ENCODE data around the gene PRRG2.

GRCh38 chr19:49588365-49589122, 7.4 kb downstream of the PRRG2 start:
- TF ChIP-seq SIN3A (IDR thresholded peaks at IDR 0.05; ENCODE audit: borderline replicate concordance, low read depth, low read length) (no peak), REST (IDR thresholded peaks at IDR 0.05; ENCODE audit: low read depth, low read length) (no peak), CTCF (IDR thresholded peaks at IDR 0.05) (no peak), POLR2AphosphoS5 (IDR thresholded peaks at IDR 0.05; ENCODE audit: low read depth, low read length) (no peak), NFIC (IDR thresholded peaks at IDR 0.05; ENCODE audit: borderline replicate concordance) (no peak), GABPA (IDR thresholded peaks at IDR 0.05; ENCODE audit: low read depth) (no peak), PBX3 (IDR thresholded peaks at IDR 0.05) (no peak), USF2 (IDR thresholded peaks at IDR 0.05; ENCODE audit: borderline replicate concordance, low read depth, low read length) (no peak), RFX5 (IDR thresholded peaks at IDR 0.05; ENCODE audit: low read length) (no peak), CHD2 (IDR thresholded peaks at IDR 0.05; ENCODE audit: low read length, partially characterized antibody) (no peak)

Measured in SK-N-SH (cell line).